Activated gamma-delta T cell treated with Interleukin-2 at 50 U/mL for 16 hours (primary cell): ENCODE results near the gene OR2Z1.

Source experiments
- DNase-seq: peaks from one replicate; pipeline ENCODE4 v3.0.0-alpha.2; 2020

Gene OR2Z1, protein sequence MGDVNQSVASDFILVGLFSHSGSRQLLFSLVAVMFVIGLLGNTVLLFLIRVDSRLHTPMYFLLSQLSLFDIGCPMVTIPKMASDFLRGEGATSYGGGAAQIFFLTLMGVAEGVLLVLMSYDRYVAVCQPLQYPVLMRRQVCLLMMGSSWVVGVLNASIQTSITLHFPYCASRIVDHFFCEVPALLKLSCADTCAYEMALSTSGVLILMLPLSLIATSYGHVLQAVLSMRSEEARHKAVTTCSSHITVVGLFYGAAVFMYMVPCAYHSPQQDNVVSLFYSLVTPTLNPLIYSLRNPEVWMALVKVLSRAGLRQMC

GRCh38 chr19:8721334-8721733, at the start of gene OR2Z1:
Gene OR2Z1, plus strand, starts transcription at chr19:8721634. Its CDS starts 9,395 bp downstream, at chr19:8731029.
- no peak for DNase-seq

GRCh38 chr19:8673276-8673891, 48.0 kb upstream of the OR2Z1 start:
- no peak for DNase-seq

DNA sequence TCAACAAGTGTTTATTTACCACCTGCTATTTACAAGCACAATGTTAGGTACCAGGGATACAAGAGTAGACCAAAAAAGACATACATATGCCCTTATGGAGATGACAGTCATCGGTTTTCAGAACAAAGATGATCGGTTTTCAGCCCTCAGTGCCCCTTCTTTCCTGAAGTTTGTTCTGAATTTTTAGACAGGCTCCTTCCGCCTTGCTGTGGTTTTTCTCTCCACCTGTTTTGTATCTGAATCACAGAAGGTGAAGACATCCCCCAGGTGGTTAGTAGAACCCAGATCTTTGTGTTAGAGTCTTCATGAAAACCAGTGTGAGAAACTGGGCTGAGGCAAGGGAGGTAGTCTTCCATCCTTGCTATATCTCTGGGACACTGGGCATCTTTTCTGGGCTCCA, 46.4 kb upstream of the OR2Z1 start:
- no peak for DNase-seq

DNA sequence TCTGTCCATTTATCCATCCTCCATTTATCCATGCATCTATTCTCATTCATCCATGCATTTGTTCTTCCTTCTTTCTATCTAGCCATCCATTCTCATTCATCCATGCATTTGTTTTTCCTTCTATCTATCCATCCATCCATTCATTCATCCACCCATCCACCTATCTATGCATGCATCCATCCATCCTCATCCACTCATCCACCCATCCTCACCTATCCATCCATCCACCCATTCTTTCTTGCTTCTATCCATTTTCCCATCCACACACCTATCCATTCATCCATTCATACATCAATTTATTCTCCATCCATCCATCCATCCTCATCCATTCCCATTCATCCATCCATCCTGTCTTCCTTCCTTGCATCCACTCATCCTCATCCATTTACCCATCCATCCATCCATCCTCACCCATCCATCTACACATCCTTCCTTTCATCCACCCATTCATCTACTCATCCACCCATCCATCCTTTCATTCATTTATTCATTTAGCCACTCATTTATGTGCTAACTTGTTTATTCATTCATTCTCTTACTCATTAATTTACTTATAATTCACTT, 43.1 kb upstream of the OR2Z1 start:
- no peak for DNase-seq

DNA sequence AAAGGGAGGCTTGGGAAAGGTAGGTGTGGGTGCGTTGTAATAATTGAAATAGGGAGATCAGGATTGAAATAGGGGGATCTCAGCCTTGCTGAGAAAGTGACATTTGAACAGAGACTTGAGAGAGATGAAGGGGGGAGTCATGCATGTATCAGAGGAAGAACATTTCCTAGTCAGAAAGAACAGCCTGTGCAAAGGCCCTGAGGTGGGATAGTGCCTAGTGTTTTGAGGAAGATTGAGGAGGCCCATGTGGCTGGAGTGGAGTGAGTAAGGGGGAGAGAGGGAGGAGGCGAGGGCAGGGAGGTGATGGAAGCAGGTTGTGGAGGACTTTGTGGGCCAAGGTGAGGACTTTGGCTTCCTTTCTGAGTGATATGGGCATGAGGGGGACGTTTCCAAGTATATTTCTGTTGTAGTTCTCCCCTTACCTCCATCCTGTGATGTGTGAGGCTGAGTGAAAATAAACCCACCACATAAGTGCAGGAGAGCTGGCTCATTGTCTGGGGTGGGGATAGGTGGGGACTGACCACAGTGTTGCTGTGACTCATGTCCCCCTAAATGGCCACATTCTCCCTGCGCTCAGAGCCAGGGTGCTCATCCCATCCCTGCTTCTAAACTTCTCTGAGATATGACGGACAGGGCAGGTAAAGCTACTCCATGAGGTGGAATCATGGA, 40.6 kb upstream of the OR2Z1 start:
- no peak for DNase-seq

GRCh38 chr19:8681345-8682029, 39.9 kb upstream of the OR2Z1 start:
- DNase-seq, result no peak

DNA sequence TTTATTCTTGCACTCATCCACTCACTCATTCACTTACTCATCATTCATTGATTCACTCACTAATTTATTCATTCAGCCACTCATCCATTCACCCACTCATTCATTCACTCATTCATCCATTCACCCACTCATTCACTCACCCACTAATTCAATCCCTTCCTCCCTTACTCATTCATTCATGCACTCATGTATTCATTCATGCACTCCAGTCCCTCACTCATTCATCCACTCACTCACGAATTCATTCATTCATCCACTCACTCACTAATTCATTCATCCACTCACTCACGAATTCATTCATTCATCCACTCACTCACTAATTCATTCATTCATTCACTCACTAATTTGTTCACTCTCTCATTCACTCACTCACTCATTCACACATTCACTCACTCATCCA, 39.0 kb upstream of the OR2Z1 start:
- no peak for DNase-seq

DNA sequence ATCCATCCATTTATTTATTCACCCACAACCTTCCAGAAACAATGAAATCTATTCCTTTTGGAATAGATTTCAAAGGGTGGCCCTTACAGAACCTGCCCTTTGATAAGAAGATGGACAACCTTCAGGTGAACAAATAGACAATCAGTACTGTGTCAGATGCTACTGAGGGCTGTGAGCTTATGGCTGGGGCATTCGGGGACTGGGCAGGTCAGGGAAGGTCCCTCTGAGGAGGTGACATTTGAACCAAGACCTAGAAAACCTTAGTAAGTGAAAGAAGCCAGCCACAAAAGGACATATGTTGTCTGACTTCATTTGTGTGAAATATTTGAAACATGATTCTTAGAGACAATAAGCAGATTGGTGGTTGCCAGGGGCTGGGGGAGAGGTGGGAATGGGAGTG, 38.5 kb upstream of the OR2Z1 start:
- no peak for DNase-seq

DNA sequence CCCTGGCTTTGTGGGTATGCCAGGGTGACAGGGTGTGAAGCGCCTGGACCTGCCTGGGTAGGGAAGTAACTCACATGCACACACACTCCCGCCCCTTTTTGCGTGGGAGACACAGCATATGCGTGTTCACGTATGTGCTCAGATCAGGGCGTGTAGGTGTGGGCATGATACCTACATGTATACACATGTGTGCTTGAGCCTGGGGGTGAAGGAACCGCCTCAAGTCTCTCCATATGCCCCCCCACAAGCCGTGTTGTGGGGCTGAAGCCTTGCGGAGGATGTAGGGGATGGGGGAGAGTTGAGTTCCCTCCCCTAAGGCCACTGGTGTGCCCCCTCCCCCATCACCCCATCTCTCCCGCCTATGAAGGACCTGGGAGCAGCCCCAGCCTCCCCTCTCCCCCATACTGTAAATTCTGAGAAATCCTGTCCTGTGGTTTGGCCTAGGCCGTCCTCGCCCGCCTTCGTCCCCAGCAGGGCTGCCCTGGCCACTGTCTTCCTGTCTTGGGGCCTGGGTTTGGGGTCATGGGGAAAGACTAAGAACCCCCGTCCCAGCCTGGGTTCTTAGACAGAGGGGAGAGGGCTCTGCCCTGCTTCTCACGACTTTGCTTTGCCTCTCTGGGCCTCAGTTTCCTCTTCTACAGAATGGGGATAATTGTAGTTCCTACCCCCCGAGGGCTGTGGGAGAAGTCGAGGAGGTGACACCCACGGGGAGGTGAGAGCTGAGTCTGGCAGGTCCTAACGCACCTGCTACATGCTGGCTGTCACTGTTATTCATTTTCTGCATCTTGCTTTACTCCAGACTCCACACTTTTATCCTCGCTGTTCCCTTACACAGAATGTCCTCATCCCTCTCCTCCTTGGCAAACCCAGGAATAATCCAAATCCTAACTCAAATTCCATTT, 37.2 kb upstream of the OR2Z1 start:
- DNase-seq, result no peak

DNA sequence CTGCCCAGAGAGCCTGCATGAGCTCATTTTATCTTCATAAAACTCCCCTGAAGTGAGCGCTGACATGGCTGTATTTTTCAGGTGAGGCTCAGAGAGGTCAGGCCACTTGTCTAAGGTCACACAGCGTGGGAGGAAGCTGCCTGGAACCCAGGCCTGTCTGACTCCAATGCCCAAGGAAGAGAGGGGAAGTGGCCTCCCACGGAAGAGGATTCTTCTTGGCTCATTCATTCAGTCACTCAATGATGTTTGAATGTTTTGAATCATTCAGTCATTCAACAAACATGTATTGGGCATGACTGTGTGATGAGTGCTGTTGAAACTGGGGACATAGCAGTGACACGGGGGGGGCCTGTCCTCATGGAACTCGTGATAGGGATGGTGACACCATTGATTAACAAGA, 34.9 kb upstream of the OR2Z1 start:
- no peak for DNase-seq

- DNase-seq, result no peak
These were observed 32.5 kb upstream of the OR2Z1 start for GRCh38 chr19:8688930-8689329.

DNA sequence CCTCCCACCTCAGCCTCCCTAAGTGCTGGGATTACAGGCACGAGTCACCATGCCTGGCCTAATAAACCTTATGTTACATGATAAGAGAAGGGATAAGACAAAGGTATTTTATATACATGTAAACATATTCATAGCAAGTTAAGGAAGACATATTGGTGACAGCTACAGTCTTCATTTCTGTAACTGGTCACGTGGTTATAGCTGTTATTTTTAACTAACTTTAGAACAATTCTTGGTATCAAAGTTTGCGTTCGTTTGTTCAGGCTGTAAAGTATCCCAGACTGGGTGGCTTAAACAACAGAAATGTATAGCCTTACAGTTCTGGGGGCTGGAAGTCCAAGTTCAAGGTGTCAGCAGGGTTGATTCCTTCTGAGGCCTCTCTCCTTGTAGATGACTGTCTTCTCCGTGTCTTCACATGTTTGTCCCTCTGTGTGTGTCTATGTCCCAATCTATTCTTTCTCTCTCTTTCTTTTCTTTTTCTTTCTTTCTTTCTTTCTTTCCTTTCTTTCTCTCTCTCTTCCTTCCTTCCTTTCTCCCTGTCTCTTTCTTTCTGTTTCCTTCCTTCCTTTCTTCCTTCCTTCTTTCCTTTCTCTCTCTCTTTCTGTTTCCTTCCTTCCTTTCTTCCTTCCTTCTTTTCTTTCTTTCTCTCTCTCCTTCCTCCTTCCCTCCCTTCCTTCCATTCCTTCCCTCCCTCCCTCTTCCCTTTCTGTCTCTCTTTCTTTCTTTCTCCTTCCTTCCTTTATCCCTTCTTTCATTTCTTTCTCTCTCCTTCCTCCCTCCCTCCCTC, 30.5 kb upstream of the OR2Z1 start:
- no peak for DNase-seq

GRCh38 chr19:8695501-8695900, 25.9 kb upstream of the OR2Z1 start:
- DNase-seq, result no peak

GRCh38 chr19:8695911-8696310, 25.5 kb upstream of the OR2Z1 start:
- DNase-seq, result no peak

DNA sequence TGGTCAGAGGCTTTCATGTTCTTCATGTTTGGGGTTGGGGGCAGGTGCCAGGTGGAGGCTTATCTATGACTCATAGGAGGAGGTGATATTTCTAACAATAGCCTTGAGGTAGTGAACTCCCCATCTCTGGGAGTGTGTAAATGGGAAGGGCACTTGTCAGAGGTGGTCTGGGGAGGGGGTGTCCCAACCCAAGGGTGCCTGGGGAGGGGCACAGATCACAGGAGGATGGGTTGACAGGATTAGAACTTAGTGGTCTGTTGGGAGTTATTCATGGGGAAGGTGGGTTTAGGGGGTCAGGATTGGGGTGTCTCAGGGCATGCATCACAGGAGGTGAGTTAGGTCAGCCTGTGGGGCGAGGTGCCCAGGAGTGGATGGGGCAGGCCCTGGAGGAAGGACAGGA, 24.4 kb upstream of the OR2Z1 start:
- DNase-seq, result no peak

GRCh38 chr19:8697671-8698432, 23.6 kb upstream of the OR2Z1 start:
- DNase-seq, result no peak

GRCh38 chr19:8698433-8699063, 22.9 kb upstream of the OR2Z1 start, which contains the start of gene ACTL9:
Gene ACTL9, minus strand, starts transcription at chr19:8698795. Its CDS starts 94 bp downstream, at chr19:8698701.
- no peak for DNase-seq

DNA sequence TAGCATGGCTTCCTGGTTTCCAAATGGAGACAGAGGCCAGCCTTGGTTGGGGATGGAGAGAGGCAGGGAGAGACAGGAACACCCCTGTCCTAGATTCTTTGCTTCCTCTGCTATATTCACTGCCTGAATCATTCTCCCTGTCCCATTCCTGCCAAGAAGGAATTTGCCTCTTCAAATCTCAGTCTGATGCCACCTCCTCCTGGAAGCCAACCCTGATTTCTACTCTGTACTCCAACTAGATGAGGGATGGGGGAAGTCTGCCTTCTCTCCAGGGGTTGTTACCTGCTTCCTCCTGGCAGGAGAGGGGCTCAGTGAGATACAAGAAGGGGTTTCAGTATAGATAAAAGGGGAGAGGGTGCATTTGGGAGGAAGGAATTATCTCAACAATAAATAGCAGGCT, 21.5 kb upstream of the OR2Z1 start:
- no peak for DNase-seq

- no peak for DNase-seq
These were observed 20.5 kb upstream of the OR2Z1 start for GRCh38 chr19:8700956-8701355.

GRCh38 chr19:8702350-8702749, 19.1 kb upstream of the OR2Z1 start:
- DNase-seq, result peak; percentile 20
